Measurements from ENCODE around the gene CCSAP.

CCSAP gene

GRCh38 chr1:229279242-229279641, 63.6 kb downstream of the CCSAP start:
- TF ChIP-seq POLR2AphosphoS5 (IDR thresholded peaks at IDR 0.05; ENCODE audit: low read depth, low read length) (no peak), SIN3A (IDR thresholded peaks at IDR 0.05; ENCODE audit: borderline replicate concordance, insufficient read depth, low read length) (no peak), TAF1 (IDR thresholded peaks at IDR 0.05; ENCODE audit: borderline replicate concordance, insufficient read depth, low read length) (no peak), FOXP2 (optimal IDR thresholded peaks at IDR 0.05; ENCODE audit: borderline replicate concordance, extremely low read depth, extremely low read length, insufficient read depth) (no peak), REST (IDR thresholded peaks at IDR 0.05; ENCODE audit: insufficient read depth in 1 of 2, low read depth in 2 of 2, low read length in 2 of 2) (no peak)

GRCh38 chr1:229278120-229278741, 64.6 kb downstream of the CCSAP start:
- no peak for TF ChIP-seq SIN3A (IDR thresholded peaks at IDR 0.05; ENCODE audit: borderline replicate concordance, insufficient read depth, low read length)
- no peak for TF ChIP-seq TAF1 (IDR thresholded peaks at IDR 0.05; ENCODE audit: borderline replicate concordance, insufficient read depth, low read length)
- no peak for TF ChIP-seq FOXP2 (optimal IDR thresholded peaks at IDR 0.05; ENCODE audit: borderline replicate concordance, extremely low read depth, extremely low read length, insufficient read depth)
- TF ChIP-seq REST (IDR thresholded peaks at IDR 0.05; ENCODE audit: insufficient read depth in 1 of 2, low read depth in 2 of 2, low read length in 2 of 2), result no peak
- TF ChIP-seq POLR2AphosphoS5 (IDR thresholded peaks at IDR 0.05; ENCODE audit: low read depth, low read length), result no peak

GRCh38 chr1:229275005-229275404, 67.8 kb downstream of the CCSAP start:
- TF ChIP-seq REST (IDR thresholded peaks at IDR 0.05; ENCODE audit: insufficient read depth in 1 of 2, low read depth in 2 of 2, low read length in 2 of 2) (no peak), FOXP2 (optimal IDR thresholded peaks at IDR 0.05; ENCODE audit: borderline replicate concordance, extremely low read depth, extremely low read length, insufficient read depth) (no peak), POLR2AphosphoS5 (IDR thresholded peaks at IDR 0.05; ENCODE audit: low read depth, low read length) (no peak)

- no peak for TF ChIP-seq SIN3A (IDR thresholded peaks at IDR 0.05; ENCODE audit: borderline replicate concordance, insufficient read depth, low read length)
- TF ChIP-seq FOXP2 (optimal IDR thresholded peaks at IDR 0.05; ENCODE audit: borderline replicate concordance, extremely low read depth, extremely low read length, insufficient read depth), result no peak
- TF ChIP-seq TAF1 (IDR thresholded peaks at IDR 0.05; ENCODE audit: borderline replicate concordance, insufficient read depth, low read length), result no peak
- TF ChIP-seq REST (IDR thresholded peaks at IDR 0.05; ENCODE audit: insufficient read depth in 1 of 2, low read depth in 2 of 2, low read length in 2 of 2), result no peak
- no peak for TF ChIP-seq POLR2AphosphoS5 (IDR thresholded peaks at IDR 0.05; ENCODE audit: low read depth, low read length)
Observed at GRCh38 chr1:229273507-229274232, 69.2 kb downstream of the CCSAP start.

All from PFSK-1 (cell line).